ENCODE data around the gene RIMKLB.
"Not testable (repeated sequence)": the region's sequence is repeated elsewhere in the genome, so short reads cannot be mapped to it uniquely, and the experiment has no call there.

RIMKLB gene

GRCh38 chr12:8773461-8773860, 75.7 kb downstream of the RIMKLB start:
- DNase-seq (ENCODE audit: low read depth in 2 of 2) = no peak

GRCh38 chr12:8779281-8779680, 81.5 kb downstream of the RIMKLB start:
- DNase-seq (ENCODE audit: low read depth in 2 of 2) = no peak

DNA sequence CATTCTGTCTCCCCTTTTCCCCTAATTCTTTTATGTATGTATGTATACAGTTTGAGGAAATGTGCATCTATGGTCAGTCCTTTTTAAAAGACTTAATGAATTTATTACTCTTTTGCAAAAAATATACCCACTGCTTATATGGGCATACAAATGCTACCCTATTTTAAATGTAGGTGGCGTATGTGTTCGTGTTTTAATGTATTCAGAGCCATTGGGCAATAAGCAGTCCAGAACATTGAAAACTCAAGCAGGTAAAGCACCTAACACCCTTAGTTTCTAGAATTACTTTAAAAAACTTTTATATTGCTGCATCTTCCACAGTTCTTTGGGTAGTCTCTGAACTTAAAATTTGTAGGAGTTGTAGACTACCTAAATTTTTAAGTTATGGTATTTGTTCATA, 82.1 kb downstream of the RIMKLB start:
- no peak for DNase-seq (ENCODE audit: low read depth in 2 of 2)

DNA sequence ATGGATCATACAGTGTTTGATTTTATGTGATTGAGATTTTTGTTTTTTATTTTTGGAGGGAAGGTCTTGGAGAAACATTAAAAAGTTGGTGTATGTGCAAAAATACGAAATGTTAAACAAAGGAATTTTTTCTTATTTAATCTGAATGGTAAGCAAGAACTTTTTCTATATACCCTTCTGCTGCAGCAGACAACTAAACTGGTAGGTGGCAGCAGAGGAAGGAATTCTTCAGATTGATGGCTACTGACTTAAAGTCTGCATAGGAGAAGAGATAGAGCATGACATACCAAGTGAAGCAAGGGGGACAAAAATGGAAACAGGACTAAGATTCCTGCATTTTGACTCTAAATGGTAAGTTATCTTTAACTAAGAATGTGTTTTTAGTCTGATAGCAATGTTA, 82.6 kb downstream of the RIMKLB start:
- DNase-seq (ENCODE audit: low read depth in 2 of 2) = no peak

GRCh38 chr12:8781381-8782127, 83.8 kb downstream of the RIMKLB start:
- DNase-seq (ENCODE audit: low read depth in 2 of 2) = no peak

DNA sequence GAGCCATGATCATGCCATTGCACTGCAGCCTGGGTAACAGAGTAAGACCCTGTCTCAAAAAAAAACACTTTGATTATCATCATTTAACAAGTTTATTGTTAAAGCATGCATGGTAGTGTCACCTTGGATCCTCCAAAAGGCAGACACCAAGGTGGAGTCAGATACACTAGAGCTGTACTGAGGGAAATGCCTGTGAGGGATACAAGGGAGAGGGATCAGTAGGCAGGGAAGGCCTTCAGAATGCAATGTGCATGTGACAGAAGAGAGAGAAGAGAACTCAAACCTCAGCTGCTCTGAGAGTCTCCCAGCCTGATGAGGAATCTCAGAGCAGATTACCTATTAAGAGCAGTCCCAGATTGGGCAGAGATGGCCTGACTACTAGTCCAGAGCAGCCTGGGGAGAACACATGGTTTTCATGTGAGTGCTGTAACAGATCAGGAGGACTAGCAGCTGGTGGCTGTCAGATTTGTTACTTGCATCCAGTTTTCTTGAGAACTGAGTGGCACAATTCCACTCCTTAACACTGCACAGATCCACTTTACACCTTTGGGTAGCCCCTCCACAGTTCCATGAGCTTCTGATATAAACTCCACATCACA, 86.6 kb downstream of the RIMKLB start:
- no peak for DNase-seq (ENCODE audit: low read depth in 2 of 2)

GRCh38 chr12:8785499-8785898, 87.7 kb downstream of the RIMKLB start:
- DNase-seq (ENCODE audit: low read depth in 2 of 2) = no peak

GRCh38 chr12:8787206-8787605, 89.4 kb downstream of the RIMKLB start:
- DNase-seq (ENCODE audit: low read depth in 2 of 2) = not testable (repeated sequence)

GRCh38 chr12:8788706-8789105, 90.9 kb downstream of the RIMKLB start:
- not testable (repeated sequence) for DNase-seq (ENCODE audit: low read depth in 2 of 2)

GRCh38 chr12:8789341-8790013, 91.7 kb downstream of the RIMKLB start:
- not testable (repeated sequence) for DNase-seq (ENCODE audit: low read depth in 2 of 2)

DNA sequence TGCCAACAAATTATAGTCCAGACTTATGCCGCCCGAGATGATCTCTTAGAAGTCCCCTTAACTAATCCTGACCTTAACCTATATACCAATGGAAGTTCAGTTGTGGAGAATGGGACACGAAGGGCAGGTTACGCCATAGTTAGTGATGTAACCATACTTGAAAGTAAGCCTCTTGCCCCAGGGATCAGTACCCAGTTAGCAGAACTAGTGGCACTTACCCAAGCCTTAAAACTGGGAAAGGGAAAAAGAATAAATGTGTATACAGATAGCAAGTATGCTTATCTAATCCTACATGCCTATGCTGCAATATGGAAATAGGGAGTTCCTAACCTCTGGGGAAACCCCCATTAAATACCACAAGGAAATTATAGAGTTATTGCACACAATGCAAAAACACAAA, 95.4 kb downstream of the RIMKLB start:
- DNase-seq (ENCODE audit: low read depth in 2 of 2) = not testable (repeated sequence)

DNA sequence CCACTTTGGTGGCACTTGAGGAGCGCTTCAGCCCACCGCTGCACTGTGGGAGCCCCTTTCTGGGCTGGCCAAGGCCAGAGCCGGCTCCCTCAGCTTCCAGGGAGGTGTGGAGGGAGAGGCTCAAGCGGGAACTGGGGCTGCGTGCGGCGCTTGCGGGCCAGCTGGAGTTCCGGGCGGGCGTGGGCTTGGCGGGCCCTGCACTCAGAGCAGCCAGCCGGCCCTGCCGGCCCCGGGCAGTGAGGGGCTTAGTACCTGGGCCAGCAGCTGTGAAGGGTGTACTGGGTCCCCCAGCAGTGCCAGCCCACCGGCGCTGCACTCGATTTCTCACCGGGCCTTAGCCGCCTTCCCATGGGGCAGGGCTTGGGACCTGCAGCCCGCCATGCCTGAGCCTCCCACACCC, 96.8 kb downstream of the RIMKLB start:
- not testable (repeated sequence) for DNase-seq (ENCODE audit: low read depth in 2 of 2)

GRCh38 chr12:8796831-8797626, 99.2 kb downstream of the RIMKLB start:
- no peak for DNase-seq (ENCODE audit: low read depth in 2 of 2)

- not testable (repeated sequence) for DNase-seq (ENCODE audit: low read depth in 2 of 2)
Observed at GRCh38 chr12:8801213-8801612, 103.4 kb downstream of the RIMKLB start.

DNA sequence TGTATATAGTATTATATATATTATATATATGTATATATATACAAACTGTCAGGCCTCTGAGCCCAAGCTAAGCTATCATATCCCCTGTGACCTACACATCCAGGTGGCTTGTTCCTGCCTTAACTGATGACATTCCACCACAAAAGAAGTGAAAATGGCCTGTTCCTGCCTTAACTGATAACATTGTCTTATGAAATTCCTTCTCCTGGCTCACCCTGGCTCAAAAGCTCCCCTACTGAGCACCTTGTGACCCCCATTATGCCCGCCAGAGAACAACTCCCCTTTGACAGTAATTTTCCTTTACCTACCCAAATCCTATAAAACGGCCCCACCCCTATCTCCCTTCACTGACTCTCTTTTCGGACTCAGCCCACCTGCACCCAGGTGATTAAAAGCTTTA, 107.0 kb downstream of the RIMKLB start:
- not testable (repeated sequence) for DNase-seq (ENCODE audit: low read depth in 2 of 2)

DNA sequence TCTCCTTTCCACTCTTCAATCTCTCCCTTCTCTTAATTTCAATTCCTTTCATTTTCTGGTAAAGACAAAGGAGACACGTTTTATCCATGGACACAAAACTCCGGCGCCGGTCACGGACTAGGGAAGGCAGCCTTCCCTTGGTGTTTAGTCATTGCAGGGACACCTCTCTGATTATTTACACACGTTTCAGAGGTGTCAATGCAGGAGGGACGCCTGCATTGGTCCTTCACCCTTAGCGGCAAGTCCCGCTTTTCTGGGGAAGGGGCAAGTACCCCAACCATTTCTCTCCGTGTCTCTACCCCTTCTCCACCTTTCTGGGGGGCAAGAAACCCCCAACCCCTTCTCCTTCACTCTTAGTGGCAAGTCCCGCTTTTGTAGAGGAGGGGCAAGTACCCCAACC, 107.7 kb downstream of the RIMKLB start:
- not testable (repeated sequence) for DNase-seq (ENCODE audit: low read depth in 2 of 2)

DNA sequence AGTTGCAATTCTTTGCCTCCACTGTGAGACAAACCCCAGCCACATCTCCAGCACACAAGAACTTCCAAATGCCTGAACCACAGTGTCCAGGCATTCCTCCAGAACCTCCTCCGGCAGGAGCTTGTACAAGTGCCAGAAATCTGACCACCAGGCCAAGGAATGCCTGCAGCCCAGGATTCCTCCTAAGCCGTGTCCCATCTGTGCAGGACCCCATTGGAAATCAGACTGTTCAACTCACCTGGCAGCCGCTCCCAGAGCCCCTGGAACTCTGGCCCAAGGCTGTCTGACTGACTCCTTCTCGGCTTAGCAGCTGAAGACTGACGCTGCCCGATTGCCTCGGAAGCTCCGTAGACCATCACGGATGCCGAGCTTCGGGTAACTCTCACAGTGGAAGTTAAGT, 109.3 kb downstream of the RIMKLB start:
- DNase-seq (ENCODE audit: low read depth in 2 of 2) = not testable (repeated sequence)

DNA sequence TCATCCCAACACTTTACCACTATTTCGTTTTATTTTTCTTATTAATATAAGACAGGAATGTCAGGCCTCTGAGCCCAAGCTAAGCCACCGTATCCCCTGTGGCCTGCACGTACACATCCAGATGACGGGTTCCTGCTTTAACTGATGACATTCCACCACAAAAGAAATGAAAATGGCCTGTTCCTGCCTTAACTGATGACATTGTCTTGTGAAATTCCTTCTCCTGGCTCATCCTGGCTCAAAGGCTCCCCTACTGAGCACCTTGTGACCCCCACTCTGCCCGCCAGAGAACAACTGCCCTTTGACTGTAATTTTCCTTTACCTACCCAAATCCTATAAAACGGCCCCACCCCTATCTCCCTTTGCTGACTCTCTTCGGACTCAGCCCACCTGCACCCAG, 112.3 kb downstream of the RIMKLB start:
- not testable (repeated sequence) for DNase-seq (ENCODE audit: low read depth in 2 of 2)

DNA sequence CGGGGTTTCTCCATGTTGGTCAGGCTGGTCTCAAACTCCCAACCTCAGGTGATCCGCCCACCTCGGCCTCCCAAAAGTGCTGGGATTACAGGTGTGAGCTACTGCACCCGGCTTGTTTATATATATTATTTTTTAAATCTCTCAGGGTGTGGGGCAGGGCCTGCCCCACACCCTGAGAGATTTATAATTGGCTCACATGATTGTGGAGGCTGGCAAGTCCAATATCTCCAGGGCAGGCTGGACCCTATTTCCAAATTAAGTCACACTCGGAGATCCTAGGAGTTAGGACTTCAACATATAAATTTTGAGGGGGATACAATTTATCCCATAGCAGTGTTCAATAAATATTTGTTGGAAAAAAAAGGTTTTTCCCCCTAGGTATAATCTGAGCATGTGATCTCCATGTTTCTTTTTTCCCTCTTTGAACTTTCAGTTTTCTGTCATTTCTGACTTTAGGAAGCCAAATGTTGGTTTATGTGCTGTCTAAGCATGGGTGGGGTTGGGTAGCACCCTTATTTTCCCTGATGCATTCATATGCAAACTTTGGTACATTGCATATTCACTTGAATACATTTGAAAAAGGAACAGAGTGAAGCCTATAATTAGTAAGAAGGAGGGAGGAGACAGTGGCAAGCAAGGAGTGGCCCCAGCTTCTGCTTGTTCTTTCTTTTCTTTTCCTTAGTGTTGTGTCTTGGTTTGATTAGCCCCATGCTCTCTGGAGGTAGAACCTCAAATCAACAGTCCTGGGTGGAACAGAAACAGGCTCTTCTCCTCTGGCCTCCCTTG, 116.0 kb downstream of the RIMKLB start:
- DNase-seq (ENCODE audit: low read depth in 2 of 2) = no peak

DNA sequence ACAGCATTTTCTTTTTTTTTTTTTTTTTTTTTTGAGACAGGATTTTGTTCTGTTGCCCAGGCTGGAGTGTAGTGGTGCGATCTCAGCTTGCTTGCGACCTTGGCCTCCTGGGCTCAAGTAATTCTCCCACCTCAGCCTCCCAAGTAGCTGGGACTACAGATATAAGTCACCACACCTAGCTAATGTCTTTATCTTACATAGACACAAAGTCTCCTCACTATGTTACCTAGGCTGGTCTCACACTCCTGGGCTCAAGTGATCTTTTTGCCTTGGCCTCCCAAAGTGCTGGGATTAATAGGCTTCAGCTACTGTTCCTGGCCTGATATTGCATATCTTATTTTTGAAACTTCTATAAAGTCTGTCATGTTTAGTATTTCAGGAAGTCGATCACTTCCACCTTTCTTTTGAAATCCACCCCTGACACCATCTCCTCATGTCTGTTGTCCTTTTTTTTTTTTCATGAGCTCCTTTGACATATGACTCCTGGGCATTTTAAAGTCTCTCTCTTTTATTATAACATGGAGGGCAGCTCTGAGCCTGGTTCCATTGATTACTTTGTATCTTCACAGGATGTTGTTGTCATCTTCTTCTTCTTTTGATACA, 118.8 kb downstream of the RIMKLB start:
- no peak for DNase-seq (ENCODE audit: low read depth in 2 of 2)

- no peak for DNase-seq (ENCODE audit: low read depth in 2 of 2)
Observed at GRCh38 chr12:8817856-8818255, 120.1 kb downstream of the RIMKLB start.
